Ascending aorta (tissue), 2 donors: ENCODE results near the gene WDR36. TPM values are rescaled to one million over a fixed set of nuclear protein-coding genes. Genes with fewer than 3 reads are reported as not detected.

ENCODE experiments used
- DNase-seq, 2 donors: peaks; one replicate each; pipeline ENCODE4 v3.0.0-alpha.2; 2019; ENCODE audit warnings: low spot score in 2 of 2
- H3K27ac ChIP-seq, 2 donors: fragments of 200-600 bp; sonication (generic); one replicate each; pipeline ENCODE4 v1.5.1; 2016 to 2017; ENCODE audit warnings: mild to moderate bottlenecking in 1 of 2
- H3K27me3 ChIP-seq: fragments of 200-600 bp; sonication (generic); one replicate; pipeline ENCODE4 v1.5.1; 2017
- H3K36me3 ChIP-seq, 2 donors: fragments of 200-600 bp; sonication (generic); one replicate each; pipeline ENCODE4 v1.5.1; 2016
- H3K4me1 ChIP-seq, 2 donors: fragments of 200-600 bp; sonication (generic); one replicate each; pipeline ENCODE4 v1.5.1; 2016 to 2017; ENCODE audit warnings: mild to moderate bottlenecking in 1 of 2
- H3K4me3 ChIP-seq, 2 donors: fragments of 200-600 bp; sonication (generic); one replicate each; pipeline ENCODE4 v1.5.1; 2016 to 2017; ENCODE audit warnings: mild to moderate bottlenecking in 1 of 2
- H3K9me3 ChIP-seq, 2 donors: fragments of 200-600 bp; sonication (generic); one replicate each; pipeline ENCODE4 v1.5.1; 2016
- intact Hi-C: fragments of 100-400 bp; cut with DNase I; formaldehyde crosslinking; loops from one replicate; pipeline ENCODE4 v1.15.1; 2023
- total RNA-seq: library from RNA; depleted of rRNA; stranded (reverse); fragments of >200 nt; gene quantifications from one replicate; pipeline ENCODE4 v1.1.0, GENCODE V29; 2016
- TF ChIP-seq, protein P1 (sequence below), 3 experiments: fragments of 200-600 bp in 2 of 3; fragments of 450-650 bp in 1 of 3; sonication (generic) in 2 of 3; IDR thresholded peaks; one replicate each; pipeline ENCODE4 v1.5.1; 2016 to 2019; ENCODE audit warnings: antibody characterized with exemption in 3 of 3, mild to moderate bottlenecking in 1 of 3, moderate library complexity in 1 of 3

WDR36 gene
- total RNA-seq, 1 donor from 2014 or later: 8.4 TPM

DNA sequence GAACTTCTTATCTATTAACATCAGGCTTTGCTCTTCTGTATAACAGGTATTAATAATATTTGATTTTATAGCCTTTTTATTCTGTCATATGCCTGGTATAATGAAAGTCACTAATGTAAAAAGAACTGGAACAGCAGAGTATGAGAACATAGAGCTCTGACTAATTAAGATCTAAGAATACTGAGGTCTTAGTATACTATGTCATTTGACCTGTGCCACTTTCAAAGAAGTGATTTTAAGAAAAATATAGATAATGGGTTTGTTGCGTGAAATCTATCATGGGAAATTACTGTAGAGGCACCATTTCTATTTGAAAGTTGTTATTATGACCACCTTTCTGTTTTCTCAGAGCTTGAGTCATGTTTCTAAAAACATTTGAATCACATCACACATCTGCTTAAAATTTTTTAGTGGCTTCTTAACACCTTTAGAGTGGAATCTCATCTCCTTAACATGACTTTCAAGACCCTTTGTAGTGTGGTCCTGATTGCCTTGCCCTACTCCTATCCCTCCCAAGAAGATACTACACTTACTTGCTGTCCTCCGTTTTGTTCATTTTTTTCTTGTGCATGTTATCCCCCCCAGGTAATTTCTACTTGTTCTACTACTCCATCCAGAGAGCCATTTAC lies 14.3 kb downstream of the WDR36 start:
- no peaks in the 10 kb centered on the region for H3K27me3 ChIP-seq
- no peaks in the 10 kb centered on the region for H3K9me3 ChIP-seq
- DNase-seq: no peak
- intact Hi-C loops: no loop called here
- no peaks in the 10 kb centered on the region for H3K4me1 ChIP-seq
- H3K4me3 ChIP-seq: no peak overlapping the region
- H3K36me3 ChIP-seq: peaks cover 44 to 82% of the 10 kb centered on the region in 2 donors
- TF ChIP-seq, protein P1, sequence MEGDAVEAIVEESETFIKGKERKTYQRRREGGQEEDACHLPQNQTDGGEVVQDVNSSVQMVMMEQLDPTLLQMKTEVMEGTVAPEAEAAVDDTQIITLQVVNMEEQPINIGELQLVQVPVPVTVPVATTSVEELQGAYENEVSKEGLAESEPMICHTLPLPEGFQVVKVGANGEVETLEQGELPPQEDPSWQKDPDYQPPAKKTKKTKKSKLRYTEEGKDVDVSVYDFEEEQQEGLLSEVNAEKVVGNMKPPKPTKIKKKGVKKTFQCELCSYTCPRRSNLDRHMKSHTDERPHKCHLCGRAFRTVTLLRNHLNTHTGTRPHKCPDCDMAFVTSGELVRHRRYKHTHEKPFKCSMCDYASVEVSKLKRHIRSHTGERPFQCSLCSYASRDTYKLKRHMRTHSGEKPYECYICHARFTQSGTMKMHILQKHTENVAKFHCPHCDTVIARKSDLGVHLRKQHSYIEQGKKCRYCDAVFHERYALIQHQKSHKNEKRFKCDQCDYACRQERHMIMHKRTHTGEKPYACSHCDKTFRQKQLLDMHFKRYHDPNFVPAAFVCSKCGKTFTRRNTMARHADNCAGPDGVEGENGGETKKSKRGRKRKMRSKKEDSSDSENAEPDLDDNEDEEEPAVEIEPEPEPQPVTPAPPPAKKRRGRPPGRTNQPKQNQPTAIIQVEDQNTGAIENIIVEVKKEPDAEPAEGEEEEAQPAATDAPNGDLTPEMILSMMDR (IDR thresholded peaks at IDR 0.05): no peak
- no peak overlapping the region for H3K27ac ChIP-seq

DNA sequence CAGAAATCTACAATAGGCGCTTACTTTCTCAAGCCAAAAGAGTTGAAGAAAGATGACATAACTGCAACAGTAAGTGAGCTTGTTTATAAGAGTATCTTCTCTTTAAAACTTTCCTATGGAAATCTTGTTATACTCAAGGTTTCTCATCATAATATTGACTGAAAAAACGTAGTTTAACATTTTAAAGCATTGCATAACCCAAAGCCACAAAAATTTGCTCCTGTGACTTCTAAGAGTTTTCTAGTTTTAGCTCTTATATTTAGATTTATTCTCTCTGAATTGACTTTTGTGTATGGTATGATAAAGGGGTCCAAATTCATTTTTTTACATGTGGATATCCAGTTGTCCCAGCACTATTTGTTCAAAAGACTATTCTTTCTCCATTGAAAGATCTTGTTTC lies 15.2 kb downstream of the WDR36 start:
- DNase-seq: no peak
- intact Hi-C loops: no loop called here
- no peaks in the 10 kb centered on the region for H3K27me3 ChIP-seq
- H3K4me3 ChIP-seq: no peak overlapping the region
- H3K4me1 ChIP-seq: no peaks in the 10 kb centered on the region
- no peak overlapping the region for H3K27ac ChIP-seq
- TF ChIP-seq, protein P1 (IDR thresholded peaks at IDR 0.05): no peak
- H3K9me3 ChIP-seq: no peaks in the 10 kb centered on the region
- peaks cover 44 to 88% of the 10 kb centered on the region in 2 donors for H3K36me3 ChIP-seq

DNA sequence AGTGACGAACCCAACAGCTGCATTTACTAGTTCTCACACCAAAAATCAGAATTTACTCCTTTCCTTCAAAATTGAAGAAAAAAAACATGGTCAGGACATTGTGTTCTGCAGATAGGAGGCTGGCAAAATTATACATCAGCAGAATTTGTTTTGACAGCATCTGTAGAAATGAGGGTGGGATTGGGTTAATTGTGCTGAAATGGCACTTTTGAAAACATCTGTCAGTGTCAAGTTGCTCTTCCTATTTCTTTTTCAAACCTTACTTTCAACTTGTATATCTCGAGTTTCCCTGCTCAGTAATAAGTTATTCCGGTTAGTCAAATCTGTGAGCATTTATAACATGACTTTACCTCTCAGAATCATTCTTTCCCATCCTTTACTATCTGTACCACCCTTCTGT lies 19.8 kb downstream of the WDR36 start:
- Histone ChIP-seq H3K4me3 (no peak overlapping the region), H3K4me1 (no peaks in the 10 kb centered on the region), H3K9me3 (no peaks in the 10 kb centered on the region), H3K27me3 (no peaks in the 10 kb centered on the region), H3K36me3 (peaks cover 37 to 68% of the 10 kb centered on the region in 2 donors), H3K27ac (no peak overlapping the region)
- TF ChIP-seq, protein P1 (IDR thresholded peaks at IDR 0.05): no peak
- intact Hi-C loops: no loop called here
- DNase-seq: no peak

DNA sequence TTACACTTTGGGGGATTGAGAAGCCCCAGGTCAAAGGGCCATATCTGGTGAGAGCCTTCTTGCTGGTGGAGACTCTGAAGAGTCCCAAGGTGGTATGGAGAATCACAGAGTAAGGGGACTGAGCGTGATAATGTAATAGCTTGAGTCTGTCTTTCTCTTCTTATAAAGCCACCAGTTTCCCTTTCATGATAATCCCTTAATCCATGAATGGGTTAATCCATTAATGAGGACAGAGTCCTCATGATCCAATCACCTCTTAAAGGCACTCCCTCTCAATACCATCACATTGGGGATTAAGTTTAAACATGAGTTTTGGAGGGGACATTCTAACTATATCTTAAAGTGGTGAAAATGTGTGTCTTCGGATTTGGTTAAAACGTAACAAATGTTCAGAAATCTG lies 21.5 kb downstream of the WDR36 start:
- no peak for DNase-seq
- intact Hi-C loops: no loop called here
- TF ChIP-seq, protein P1 (IDR thresholded peaks at IDR 0.05): no peak

DNA sequence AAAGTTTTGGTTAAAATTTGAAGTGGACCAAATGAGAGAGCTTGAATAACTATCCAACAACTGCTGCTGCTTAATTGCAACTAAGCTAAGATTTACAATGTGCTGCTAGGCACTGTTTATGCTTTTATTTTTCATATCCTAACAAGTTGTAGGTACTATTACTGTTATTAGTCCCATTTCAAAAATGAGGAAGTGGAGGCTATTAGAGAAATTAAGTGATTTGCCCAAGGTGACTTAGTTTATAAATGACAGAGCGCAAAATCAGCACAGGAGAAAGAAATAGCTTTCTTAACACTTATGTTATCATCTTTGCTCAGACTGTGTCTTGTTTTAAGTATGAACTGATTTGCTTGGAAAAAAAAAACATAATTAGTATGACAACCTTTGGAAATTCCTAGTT lies 23.1 kb downstream of the WDR36 start:
- intact Hi-C loops: no loop called here
- TF ChIP-seq, protein P1 (IDR thresholded peaks at IDR 0.05): no peak

More for the DNA sequence above, 21.5 kb downstream of the WDR36 start:
- H3K27ac ChIP-seq: no peak overlapping the region
- H3K9me3 ChIP-seq: no peaks in the 10 kb centered on the region
- peaks cover 27 to 59% of the 10 kb centered on the region in 2 donors for H3K36me3 ChIP-seq
- H3K4me3 ChIP-seq: no peak overlapping the region
- H3K4me1 ChIP-seq: no peaks in the 10 kb centered on the region
- no peaks in the 10 kb centered on the region for H3K27me3 ChIP-seq

More for the DNA sequence above, 23.1 kb downstream of the WDR36 start:
- Histone ChIP-seq H3K27ac (no peak overlapping the region), H3K9me3 (no peaks in the 10 kb centered on the region), H3K36me3 (peaks cover 30 to 64% of the 10 kb centered on the region in 2 donors), H3K4me3 (no peak overlapping the region), H3K4me1 (no peaks in the 10 kb centered on the region), H3K27me3 (no peaks in the 10 kb centered on the region)
- no peak for DNase-seq
